K562 (cell line): ENCODE results near the gene EIF2AK3.

Experiments used
- BRD9 ChIP-seq: fragments of 450-650 bp; IDR thresholded peaks from 2 replicates; pipeline ENCODE4 v1.6.1; 2018; ENCODE audit warnings: low read depth; ENCODE audit not compliant: partially characterized antibody
- CREB1 ChIP-seq, 2 experiments: sonication (generic) in 1 of 2; formaldehyde crosslinking in 1 of 2; IDR thresholded peaks; 2 replicates each; pipeline versions ENCODE4 v1.6.1 to v1.8.0; 2012 to 2022; ENCODE audit warnings: inconsistent platforms in 1 of 2, mild to moderate bottlenecking in 1 of 2, missing genetic modification reagents in 1 of 2, moderate library complexity in 1 of 2
- EP300 ChIP-seq: IDR thresholded peaks from 2 replicates; pipeline ENCODE4 v1.6.1; 2012; ENCODE audit warnings: low read length, improper control_type of control experiment
- EZH2 ChIP-seq: IDR thresholded peaks from 2 replicates; pipeline ENCODE4 v1.6.1; 2012; ENCODE audit warnings: low read depth, mild to moderate bottlenecking, inconsistent platforms, low read length, borderline replicate concordance
- FOXA3 ChIP-seq, 2 experiments: fragments of 450-650 bp in 1 of 2; sonication (generic) in 1 of 2; formaldehyde crosslinking; IDR thresholded peaks in 1 of 2; conservative IDR thresholded peaks in 1 of 2; 2 replicates each; pipeline versions ENCODE4 v1.4.0 to v1.8.0; 2020 to 2022; ENCODE audit warnings: mild to moderate bottlenecking in 2 of 2, missing genetic modification reagents in 1 of 2
- IRF2 ChIP-seq: sonication (generic); formaldehyde crosslinking; IDR thresholded peaks from 2 replicates; pipeline ENCODE4 v1.8.1; 2022; ENCODE audit warnings: mild to moderate bottlenecking, missing genetic modification reagents
- NFE2L1 ChIP-seq: fragments of 450-650 bp; IDR thresholded peaks from 2 replicates; pipeline ENCODE4 v1.6.1; 2016; ENCODE audit warnings: missing genetic modification characterization, low read depth, mild to moderate bottlenecking, missing compliant biosample characterization, moderate library complexity, borderline replicate concordance
- TEAD2 ChIP-seq: fragments of 450-650 bp; IDR thresholded peaks from 2 replicates; pipeline ENCODE4 v1.6.1; 2016; ENCODE audit warnings: missing genetic modification characterization, control low read depth, missing compliant biosample characterization
- ZFP36 ChIP-seq: fragments of 150-350 bp; IDR thresholded peaks from 2 replicates; pipeline ENCODE4 v1.6.1; 2018; ENCODE audit warnings: low read length, low read depth; ENCODE audit not compliant: partially characterized antibody
- ZNF696 ChIP-seq: fragments of 250-450 bp; sonication (Bioruptor Pico); conservative IDR thresholded peaks from 2 replicates; pipeline ENCODE4 v1.4.0; 2020; ENCODE audit warnings: mild to moderate bottlenecking, moderate library complexity
- TF ChIP-seq, protein P1 (sequence below), 3 experiments: IDR thresholded peaks in 2 of 3; conservative IDR thresholded peaks in 1 of 3; 2 replicates each; pipeline ENCODE4 v1.5.1; 2011 to 2012; ENCODE audit warnings: low read length in 3 of 3, mild to moderate bottlenecking in 3 of 3, control low read depth in 2 of 3, improper control_type of control experiment in 1 of 3, inconsistent platforms in 1 of 3, low read depth in 1 of 3, mixed read lengths in 1 of 3, moderate library complexity in 1 of 3; ENCODE audit not compliant: insufficient read depth in 2 of 3
- TF ChIP-seq, protein P2 (sequence below): fragments of 450-650 bp; formaldehyde crosslinking; IDR thresholded peaks from 2 replicates; pipeline ENCODE4 v1.4.0; 2020; ENCODE audit warnings: mild to moderate bottlenecking

- TF ChIP-seq ZFP36 (no peak), IRF2 (CRISPR knock-in tag) (no peak), BRD9 (no peak), EZH2 (no peak), NFE2L1 (tag) (no peak), EP300 (no peak), ZNF696 (CRISPR knock-in tag) (no peak), FOXA3 (CRISPR knock-in tag; conservative IDR thresholded peaks at IDR 0.05 in 1 of 2, IDR thresholded peaks at IDR 0.05 in 1 of 2) (no peak), CREB1 (IDR thresholded peaks at IDR 0.05) (no peak), CREB1 (CRISPR knock-in tag; IDR thresholded peaks at IDR 0.05) (no peak), TEAD2 (tag) (no peak)
- TF ChIP-seq, protein P1, sequence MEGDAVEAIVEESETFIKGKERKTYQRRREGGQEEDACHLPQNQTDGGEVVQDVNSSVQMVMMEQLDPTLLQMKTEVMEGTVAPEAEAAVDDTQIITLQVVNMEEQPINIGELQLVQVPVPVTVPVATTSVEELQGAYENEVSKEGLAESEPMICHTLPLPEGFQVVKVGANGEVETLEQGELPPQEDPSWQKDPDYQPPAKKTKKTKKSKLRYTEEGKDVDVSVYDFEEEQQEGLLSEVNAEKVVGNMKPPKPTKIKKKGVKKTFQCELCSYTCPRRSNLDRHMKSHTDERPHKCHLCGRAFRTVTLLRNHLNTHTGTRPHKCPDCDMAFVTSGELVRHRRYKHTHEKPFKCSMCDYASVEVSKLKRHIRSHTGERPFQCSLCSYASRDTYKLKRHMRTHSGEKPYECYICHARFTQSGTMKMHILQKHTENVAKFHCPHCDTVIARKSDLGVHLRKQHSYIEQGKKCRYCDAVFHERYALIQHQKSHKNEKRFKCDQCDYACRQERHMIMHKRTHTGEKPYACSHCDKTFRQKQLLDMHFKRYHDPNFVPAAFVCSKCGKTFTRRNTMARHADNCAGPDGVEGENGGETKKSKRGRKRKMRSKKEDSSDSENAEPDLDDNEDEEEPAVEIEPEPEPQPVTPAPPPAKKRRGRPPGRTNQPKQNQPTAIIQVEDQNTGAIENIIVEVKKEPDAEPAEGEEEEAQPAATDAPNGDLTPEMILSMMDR (IDR thresholded peaks at IDR 0.05 in 2 of 3, conservative IDR thresholded peaks at IDR 0.05 in 1 of 3; ENCODE audit: insufficient read depth in 2 of 3, low read depth in 1 of 3, low read length in 3 of 3): no peak
- TF ChIP-seq, protein P2, sequence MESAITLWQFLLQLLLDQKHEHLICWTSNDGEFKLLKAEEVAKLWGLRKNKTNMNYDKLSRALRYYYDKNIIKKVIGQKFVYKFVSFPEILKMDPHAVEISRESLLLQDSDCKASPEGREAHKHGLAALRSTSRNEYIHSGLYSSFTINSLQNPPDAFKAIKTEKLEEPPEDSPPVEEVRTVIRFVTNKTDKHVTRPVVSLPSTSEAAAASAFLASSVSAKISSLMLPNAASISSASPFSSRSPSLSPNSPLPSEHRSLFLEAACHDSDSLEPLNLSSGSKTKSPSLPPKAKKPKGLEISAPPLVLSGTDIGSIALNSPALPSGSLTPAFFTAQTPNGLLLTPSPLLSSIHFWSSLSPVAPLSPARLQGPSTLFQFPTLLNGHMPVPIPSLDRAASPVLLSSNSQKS (CRISPR knock-in tag): no peak
These were observed 39.3 kb upstream of the EIF2AK3 start for GRCh38 chr2:88666576-88666975.
